GM06990 (cell line): Measurements from ENCODE around the gene TRERF1.

Experiments used
- DNase-seq: peaks from one replicate; pipeline ENCODE4 v3.0.0-alpha.2; 2011; ENCODE audit not compliant: insufficient read length; ENCODE audit errors: extremely low read depth
- H3K27me3 ChIP-seq: replicated peaks from 2 replicates; pipeline ENCODE4 v1.6.0; 2011; ENCODE audit warnings: low read length; ENCODE audit not compliant: control insufficient read depth, insufficient read depth
- H3K36me3 ChIP-seq: 2 replicates; pipeline ENCODE4 v1.5.1; 2011; ENCODE audit warnings: low read length; ENCODE audit not compliant: control insufficient read depth, insufficient read depth
- H3K4me3 ChIP-seq: replicated peaks from 2 replicates; pipeline ENCODE4 v1.5.1; 2011; ENCODE audit warnings: low read depth, mild to moderate bottlenecking, control low read depth, low read length
- CTCF ChIP-seq: IDR thresholded peaks from 2 replicates; pipeline ENCODE4 v1.5.1; 2011; ENCODE audit warnings: low read length, control low read depth, mild to moderate bottlenecking, inconsistent platforms; ENCODE audit not compliant: insufficient read depth, poor library complexity, severe bottlenecking

Gene TRERF1

GRCh38 chr6:42259841-42260395 is 191.8 kb downstream of the TRERF1 start:
- peaks cover 3% of the 10 kb centered on the region for H3K36me3 ChIP-seq
- DNase-seq: no peak
- H3K4me3 ChIP-seq: no peak overlapping the region
- no peaks in the 10 kb centered on the region for H3K27me3 ChIP-seq
- no peak for TF ChIP-seq CTCF

GRCh38 chr6:42259286-42259685 is 192.4 kb downstream of the TRERF1 start:
- no peak for TF ChIP-seq CTCF
- H3K27me3 ChIP-seq: no peaks in the 10 kb centered on the region

GRCh38 chr6:42257614-42258013 is 194.1 kb downstream of the TRERF1 start:
- H3K36me3 ChIP-seq: peaks cover 7% of the 10 kb centered on the region
- no peak for TF ChIP-seq CTCF
- H3K4me3 ChIP-seq: no peak overlapping the region

More at GRCh38 chr6:42259286-42259685, 192.4 kb downstream of the TRERF1 start:
- H3K4me3 ChIP-seq: no peak overlapping the region
- DNase-seq: no peak
- H3K36me3 ChIP-seq: peaks cover 7% of the 10 kb centered on the region

GRCh38 chr6:42257063-42257462 is 194.7 kb downstream of the TRERF1 start:
- peaks cover 10% of the 10 kb centered on the region for H3K36me3 ChIP-seq

More at GRCh38 chr6:42257614-42258013, 194.1 kb downstream of the TRERF1 start:
- DNase-seq: no peak
- no peaks in the 10 kb centered on the region for H3K27me3 ChIP-seq

GRCh38 chr6:42255050-42255449 is 196.7 kb downstream of the TRERF1 start:
- no peak for DNase-seq
- Histone ChIP-seq H3K36me3 (peaks cover 13% of the 10 kb centered on the region), H3K4me3 (no peak overlapping the region), H3K27me3 (no peaks in the 10 kb centered on the region)
- TF ChIP-seq CTCF: no peak

More at GRCh38 chr6:42257063-42257462, 194.7 kb downstream of the TRERF1 start:
- no peak for TF ChIP-seq CTCF
- DNase-seq: no peak
- Histone ChIP-seq H3K4me3 (no peak overlapping the region), H3K27me3 (no peaks in the 10 kb centered on the region)

- Histone ChIP-seq H3K36me3 (peaks cover 16% of the 10 kb centered on the region), H3K27me3 (no peaks in the 10 kb centered on the region), H3K4me3 (no peak overlapping the region)
- TF ChIP-seq CTCF: no peak
- no peak for DNase-seq
These were observed 197.2 kb downstream of the TRERF1 start for GRCh38 chr6:42254505-42254904.
